CD8-positive, alpha-beta memory T cell (primary cell): Measurements from ENCODE around the gene FCHSD1. TPM values are rescaled to one million over a fixed set of nuclear protein-coding genes. Genes with fewer than 3 reads are reported as not detected.

Source experiments
- CTCF ChIA-PET: fragments of 350-600 bp; sonication (Branson Sonifier 250); formaldehyde crosslinking; loops from one replicate; lab custom pipeline; 2021; ENCODE audit warnings: antibody characterized with exemption; lab: Charles Lee
- POLR2A ChIA-PET: fragments of 350-600 bp; sonication (Branson Sonifier 250); formaldehyde crosslinking; loops from one replicate; lab custom pipeline; 2021; ENCODE audit warnings: antibody characterized with exemption; lab: Charles Lee
- DNase-seq, 5 donors: peaks; one replicate each; pipeline versions ENCODE4 v3.0.0 to v3.0.0-alpha.2; 2020 to 2022; ENCODE audit warnings: mixed read lengths in 1 of 5
- H3K27ac ChIP-seq: one replicate; pipeline ENCODE4 v1.7.0; 2013; ENCODE audit warnings: low read depth, mild to moderate bottlenecking, low read length, moderate library complexity
- H3K27me3 ChIP-seq: 2 replicates; pipeline ENCODE4 v1.7.0; 2013; ENCODE audit warnings: low read length, mild to moderate bottlenecking; ENCODE audit not compliant: insufficient read depth, poor library complexity, severe bottlenecking
- H3K36me3 ChIP-seq: 2 replicates; pipeline ENCODE4 v1.7.0; 2013; ENCODE audit warnings: mild to moderate bottlenecking, low read length, moderate library complexity; ENCODE audit not compliant: insufficient read depth
- H3K4me1 ChIP-seq: 2 replicates; pipeline ENCODE4 v1.7.0; 2013; ENCODE audit warnings: mild to moderate bottlenecking, low read length, moderate library complexity; ENCODE audit not compliant: insufficient read depth
- H3K4me3 ChIP-seq: 2 replicates; pipeline ENCODE4 v1.7.0; 2013; ENCODE audit warnings: mild to moderate bottlenecking, low read length
- H3K9me3 ChIP-seq: 2 replicates; pipeline ENCODE4 v1.7.0; 2013; ENCODE audit warnings: mild to moderate bottlenecking, low read length
- H3K27ac Mint-ChIP-seq, 8 donors: one replicate each; pipeline ENCODE4 v1.8.0; 2020 to 2021; ENCODE audit warnings: mixed read lengths in 8 of 8, mild to moderate bottlenecking in 6 of 8, inconsistent platforms in 3 of 8, moderate library complexity in 3 of 8
- H3K27me3 Mint-ChIP-seq, 2 donors: one replicate each; pipeline ENCODE4 v1.8.0; 2020 to 2021; ENCODE audit warnings: mixed read lengths in 2 of 2, mild to moderate bottlenecking in 1 of 2, moderate library complexity in 1 of 2
- H3K36me3 Mint-ChIP-seq, 3 donors: one replicate each; pipeline ENCODE4 v1.8.0; 2020 to 2021; ENCODE audit warnings: mixed read lengths in 3 of 3, inconsistent platforms in 1 of 3, mild to moderate bottlenecking in 1 of 3
- H3K4me1 Mint-ChIP-seq, 3 donors: one replicate each; pipeline ENCODE4 v1.8.0; 2020 to 2021; ENCODE audit warnings: mixed read lengths in 3 of 3, inconsistent platforms in 1 of 3, mild to moderate bottlenecking in 1 of 3
- H3K4me3 Mint-ChIP-seq, 7 donors: one replicate each; pipeline ENCODE4 v1.8.0; 2020 to 2021; ENCODE audit warnings: mixed read lengths in 7 of 7, mild to moderate bottlenecking in 6 of 7, moderate library complexity in 4 of 7, inconsistent platforms in 2 of 7
- H3K9me3 Mint-ChIP-seq, 5 donors: one replicate each; pipeline ENCODE4 v1.8.0; 2020 to 2022; ENCODE audit warnings: mixed read lengths in 5 of 5, mild to moderate bottlenecking in 3 of 5, moderate library complexity in 2 of 5, inconsistent platforms in 1 of 5
- polyA plus RNA-seq: library from polyadenylated mRNA; unstranded; fragments of 300-500 nt; fragmentation: Illumina TruSeq; gene quantifications from one replicate; pipeline ENCODE4 v1.2.3, GENCODE V29; 2021
- total RNA-seq, 2 experiments: library from RNA; stranded (reverse); gene quantifications; one replicate each; pipeline ENCODE4 v1.2.3, GENCODE V29; 2021

Gene FCHSD1
- total and polyA plus RNA-seq, 3 experiments from 2014 or later, result 14.6 to 33.7 (median 31.1) TPM

- Mint-ChIP-seq H3K4me1 (no peaks in the 10 kb centered on the region), H3K4me3 (no peak overlapping the region), H3K9me3 (no peaks in the 10 kb centered on the region), H3K27me3 (peaks cover 0 to 2% of the 10 kb centered on the region in 2 donors), H3K27ac (peak overlapping the region in 1 of 8 donors; percentile 47), H3K36me3 (peaks cover 0 to 6% (median 1%) of the 10 kb centered on the region in 3 donors)
- Histone ChIP-seq H3K4me1 (no peaks in the 10 kb centered on the region), H3K27ac (no peak overlapping the region), H3K36me3 (no peaks in the 10 kb centered on the region), H3K9me3 (no peaks in the 10 kb centered on the region), H3K4me3 (no peak overlapping the region), H3K27me3 (no peaks in the 10 kb centered on the region)
- ChIA-PET CTCF (interaction anchor here (0.9 to 3.4 kb wide), 5 partner anchors 9 to 207 kb away, joined by 3 to 19 read pairs (median 4); partner anchors contain the start of gene PCDH1), POLR2A (no interaction called here)
- DNase-seq, result no peak
Observed at GRCh38 chr5:141672071-141672840, 21.0 kb upstream of the FCHSD1 start.

- Histone ChIP-seq H3K36me3 (no peaks in the 10 kb centered on the region), H3K27me3 (no peaks in the 10 kb centered on the region), H3K9me3 (no peaks in the 10 kb centered on the region), H3K4me3 (no peak overlapping the region), H3K4me1 (no peaks in the 10 kb centered on the region), H3K27ac (no peak overlapping the region)
- no peak for DNase-seq
- peaks cover 4 to 5% (median 4%) of the 10 kb centered on the region in 3 donors for H3K4me1 Mint-ChIP-seq
- H3K9me3 Mint-ChIP-seq, result no peaks in the 10 kb centered on the region
- peaks cover 0 to 6% (median 1%) of the 10 kb centered on the region in 3 donors for H3K36me3 Mint-ChIP-seq
- no peak overlapping the region for H3K4me3 Mint-ChIP-seq
- POLR2A ChIA-PET, result no interaction called here
- peaks cover 0 to 2% of the 10 kb centered on the region in 2 donors for H3K27me3 Mint-ChIP-seq
- H3K27ac Mint-ChIP-seq, result peak overlapping the region in 1 of 8 donors; percentile 55
- CTCF ChIA-PET, result interaction anchor here (0.9 to 8.0 kb wide), 12 partner anchors 12 to 474 kb away, joined by 3 to 57 read pairs (median 4); partner anchors contain the start of genes FCHSD1, PCDH1 and PCDH12
Observed at GRCh38 chr5:141669520-141669919, 18.3 kb upstream of the FCHSD1 start.

- H3K27me3 Mint-ChIP-seq, result peaks cover 0 to 2% of the 10 kb centered on the region in 2 donors
- POLR2A ChIA-PET, result no interaction called here
Observed at GRCh38 chr5:141668601-141669265, 17.5 kb upstream of the FCHSD1 start.

DNA sequence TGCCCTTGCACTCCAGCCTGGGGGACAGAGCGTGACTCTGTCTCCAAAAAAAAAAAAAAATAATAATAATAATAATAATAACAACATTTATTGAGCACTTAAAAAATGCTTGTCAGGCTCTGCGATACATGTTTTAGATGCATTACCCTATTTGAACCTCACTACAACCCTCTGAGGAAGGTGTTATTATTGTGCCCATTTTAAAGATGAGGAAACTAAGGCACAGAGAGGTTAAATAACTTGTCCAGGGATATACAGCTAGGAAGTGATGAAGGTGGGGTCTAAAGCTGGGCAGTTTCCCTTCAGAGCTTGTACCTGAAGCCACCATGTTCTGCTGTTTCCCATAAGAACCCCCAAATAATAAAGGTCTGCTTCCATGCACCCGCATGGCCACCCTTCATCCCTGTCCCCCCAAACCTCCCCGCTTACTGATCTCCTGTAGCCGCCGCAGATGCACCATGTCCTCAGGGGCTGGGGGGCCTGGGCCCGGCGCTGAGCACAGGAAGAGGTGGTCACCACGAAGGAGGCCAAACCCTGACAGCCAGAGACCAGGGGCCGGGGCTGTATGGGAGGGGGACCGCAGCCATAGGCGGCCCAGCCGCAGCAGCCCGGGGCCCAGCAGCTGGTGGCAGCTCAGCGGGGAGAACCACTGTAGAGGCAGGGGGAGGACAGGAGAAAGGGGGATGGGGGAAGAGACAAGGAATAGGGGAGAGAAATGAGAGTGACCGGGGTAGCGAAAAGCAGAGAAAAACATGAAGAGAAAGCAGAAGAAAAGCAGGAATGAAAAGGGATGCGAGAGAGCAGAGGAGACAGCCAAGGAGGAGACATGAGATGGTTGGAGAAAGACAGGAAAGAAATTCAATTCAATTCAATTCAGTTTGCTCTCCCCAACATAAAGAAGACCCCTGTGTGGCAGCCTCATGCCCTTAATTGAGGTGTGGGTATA, 15.1 kb upstream of the FCHSD1 start:
- Histone ChIP-seq H3K4me1 (no peaks in the 10 kb centered on the region), H3K27me3 (no peaks in the 10 kb centered on the region), H3K9me3 (no peaks in the 10 kb centered on the region), H3K4me3 (no peak overlapping the region), H3K27ac (no peak overlapping the region), H3K36me3 (no peaks in the 10 kb centered on the region)
- POLR2A ChIA-PET, result no interaction called here
- Mint-ChIP-seq H3K4me3 (no peak overlapping the region), H3K27ac (peak overlapping the region in 1 of 8 donors; percentile 48), H3K36me3 (peaks cover 0 to 7% (median 0%) of the 10 kb centered on the region in 3 donors), H3K27me3 (peaks cover 0 to 2% of the 10 kb centered on the region in 2 donors), H3K4me1 (peaks cover 4 to 5% (median 4%) of the 10 kb centered on the region in 3 donors), H3K9me3 (no peaks in the 10 kb centered on the region)
- CTCF ChIA-PET, result interaction anchor here (0.7 to 8.0 kb wide), 10 partner anchors 10 to 257 kb away, joined by 3 to 57 read pairs (median 10); partner anchors contain the start of genes ARAP3, DELE1, FCHSD1 and PCDH1
- DNase-seq, result no peak

More at GRCh38 chr5:141668601-141669265, 17.5 kb upstream of the FCHSD1 start:
- H3K4me1 Mint-ChIP-seq, result peaks cover 4 to 5% (median 4%) of the 10 kb centered on the region in 3 donors
- H3K9me3 ChIP-seq, result no peaks in the 10 kb centered on the region
- H3K9me3 Mint-ChIP-seq, result no peaks in the 10 kb centered on the region
- no peak for DNase-seq
- H3K27ac Mint-ChIP-seq, result peak overlapping the region in 1 of 8 donors; percentile 44
- H3K27ac ChIP-seq, result no peak overlapping the region
- H3K27me3 ChIP-seq, result no peaks in the 10 kb centered on the region
- H3K36me3 Mint-ChIP-seq, result peaks cover 0 to 6% (median 1%) of the 10 kb centered on the region in 3 donors
- H3K4me1 ChIP-seq, result no peaks in the 10 kb centered on the region
- CTCF ChIA-PET, result interaction anchor here (0.9 to 8.0 kb wide), 14 partner anchors 9 to 475 kb away, joined by 3 to 57 read pairs (median 4); partner anchors contain the start of genes FCHSD1, PCDH1 and PCDH12
- H3K36me3 ChIP-seq, result no peaks in the 10 kb centered on the region
- no peak overlapping the region for H3K4me3 ChIP-seq
- no peak overlapping the region for H3K4me3 Mint-ChIP-seq

DNA sequence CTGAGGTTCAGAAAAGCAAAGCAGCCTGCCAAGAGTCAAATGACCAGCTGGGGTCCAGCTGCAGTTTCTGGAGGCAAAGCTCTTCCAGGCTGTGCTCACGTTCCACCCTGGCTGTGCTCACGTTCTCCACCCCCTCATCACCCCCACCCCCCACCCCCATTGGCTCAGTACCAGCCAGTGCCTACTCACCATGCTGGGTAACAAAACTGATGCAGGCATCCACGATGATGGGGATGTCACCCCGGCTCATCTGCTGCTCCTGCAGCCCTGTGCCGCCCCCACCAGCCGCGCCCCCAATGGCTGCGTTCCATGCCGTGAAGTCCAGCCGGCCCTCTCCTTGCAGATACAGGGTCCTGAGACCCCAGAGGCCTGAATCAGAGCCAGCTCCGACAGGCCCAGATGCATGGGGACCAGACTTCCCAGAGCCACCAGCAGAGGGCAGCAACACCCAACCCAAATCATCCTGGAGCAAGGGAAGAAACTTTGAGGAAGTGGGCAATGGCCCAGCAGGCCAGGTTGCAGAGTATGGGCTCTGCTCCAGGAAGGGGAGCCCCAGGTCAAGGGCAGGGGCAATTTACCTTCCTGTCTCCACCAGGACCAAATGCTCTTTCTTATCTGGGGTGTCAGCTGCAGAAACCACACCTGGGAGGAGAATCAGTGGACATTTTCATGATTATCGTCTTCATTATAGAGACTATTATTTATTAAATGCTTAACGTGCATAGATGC, 13.7 kb upstream of the FCHSD1 start:
- Mint-ChIP-seq H3K27ac (no peak overlapping the region), H3K4me3 (no peak overlapping the region), H3K27me3 (peaks cover 0 to 2% of the 10 kb centered on the region in 2 donors), H3K36me3 (peaks cover 0 to 7% (median 0%) of the 10 kb centered on the region in 3 donors), H3K9me3 (no peaks in the 10 kb centered on the region), H3K4me1 (peaks cover 4 to 5% (median 4%) of the 10 kb centered on the region in 3 donors)
- Histone ChIP-seq H3K36me3 (no peaks in the 10 kb centered on the region), H3K4me3 (no peak overlapping the region), H3K27ac (no peak overlapping the region), H3K4me1 (no peaks in the 10 kb centered on the region), H3K27me3 (no peaks in the 10 kb centered on the region), H3K9me3 (no peaks in the 10 kb centered on the region)
- DNase-seq, result peak; percentile 49 to 79 (median 62)
- POLR2A ChIA-PET, result interaction anchor here (0.5 kb wide), 1 partner anchor 476 kb away, joined by 5 read pairs; no protein-coding TSS in a partner anchor
- CTCF ChIA-PET, result interaction anchor here (0.7 to 8.0 kb wide), 25 partner anchors 11 to 1038 kb away, joined by 3 to 57 read pairs (median 4); partner anchors contain the start of genes ARAP3, DELE1, FCHSD1 and PCDH1

- Histone ChIP-seq H3K27me3 (no peaks in the 10 kb centered on the region), H3K9me3 (no peaks in the 10 kb centered on the region), H3K4me1 (no peaks in the 10 kb centered on the region), H3K27ac (no peak overlapping the region), H3K4me3 (no peak overlapping the region), H3K36me3 (no peaks in the 10 kb centered on the region)
- CTCF ChIA-PET, result interaction anchor here (0.8 to 8.0 kb wide), 9 partner anchors 8 to 305 kb away, joined by 3 to 57 read pairs (median 6); partner anchors contain the start of genes FCHSD1, PCDH1 and RNF14
- POLR2A ChIA-PET, result no interaction called here
- no peak for DNase-seq
- Mint-ChIP-seq H3K4me1 (peaks cover 4 to 5% (median 4%) of the 10 kb centered on the region in 3 donors), H3K27me3 (no peaks in the 10 kb centered on the region), H3K9me3 (no peaks in the 10 kb centered on the region), H3K36me3 (peaks cover 0 to 8% (median 5%) of the 10 kb centered on the region in 3 donors), H3K27ac (no peak overlapping the region), H3K4me3 (no peak overlapping the region)
Observed at GRCh38 chr5:141663506-141663905, 12.3 kb upstream of the FCHSD1 start.
